Measurements from ENCODE around the gene TAAR6.
"Not testable (repeated sequence)": the region's sequence is repeated elsewhere in the genome, so short reads cannot be mapped to it uniquely, and the experiment has no call there.

TAAR6 gene

GRCh38 chr6:132570221-132570777, at the start of gene TAAR6:
TSS of gene TAAR6 (plus strand) at chr6:132570322. CDS start at chr6:132570322, 0 bp downstream.
- no peak for DNase-seq

GRCh38 chr6:132520953-132521352, 49.2 kb upstream of the TAAR6 start:
- DNase-seq = no peak

- no peak for DNase-seq
These were observed 45.5 kb upstream of the TAAR6 start for GRCh38 chr6:132524646-132525045.

GRCh38 chr6:132525866-132526265, 44.3 kb upstream of the TAAR6 start:
- no peak for DNase-seq

- DNase-seq = no peak
These were observed 43.7 kb upstream of the TAAR6 start for GRCh38 chr6:132526461-132526860.

- no peak for DNase-seq
These were observed 42.3 kb upstream of the TAAR6 start for GRCh38 chr6:132527791-132528190.

GRCh38 chr6:132530293-132530974, 39.7 kb upstream of the TAAR6 start:
- DNase-seq = peak; percentile 74

- DNase-seq = not testable (repeated sequence)
These were observed 35.6 kb upstream of the TAAR6 start for GRCh38 chr6:132534546-132534945.

GRCh38 chr6:132537145-132537544, 33.0 kb upstream of the TAAR6 start:
- no peak for DNase-seq

- no peak for DNase-seq
These were observed 32.1 kb upstream of the TAAR6 start, which contains the start of gene TAAR9 for GRCh38 chr6:132537977-132538376. TSS of gene TAAR9 (plus strand) at chr6:132538277. CDS start at chr6:132538290, 13 bp downstream.

- DNase-seq = no peak
These were observed 25.3 kb upstream of the TAAR6 start for GRCh38 chr6:132544826-132545225.

GRCh38 chr6:132548746-132549463, 21.2 kb upstream of the TAAR6 start:
- DNase-seq = no peak

GRCh38 chr6:132551214-132551613, 18.9 kb upstream of the TAAR6 start:
- no peak for DNase-seq

GRCh38 chr6:132552372-132552771, 17.8 kb upstream of the TAAR6 start, which contains the start of gene TAAR8:
TSS of gene TAAR8 (plus strand) at chr6:132552672. CDS start at chr6:132552693, 21 bp downstream.
- no peak for DNase-seq

GRCh38 chr6:132560087-132560486, 10.0 kb upstream of the TAAR6 start:
- DNase-seq = not testable (repeated sequence)

GRCh38 chr6:132566404-132566803, 3.7 kb upstream of the TAAR6 start:
- DNase-seq = no peak

GRCh38 chr6:132567566-132567965, 2.6 kb upstream of the TAAR6 start:
- DNase-seq = no peak

GRCh38 chr6:132568611-132569010, 1.5 kb upstream of the TAAR6 start:
- DNase-seq = no peak

GRCh38 chr6:132569170-132569569, 952 bp upstream of the TAAR6 start:
- no peak for DNase-seq

- no peak for DNase-seq
These were observed 1.7 kb downstream of the TAAR6 start for GRCh38 chr6:132571774-132572173.

- no peak for DNase-seq
These were observed 14.6 kb downstream of the TAAR6 start for GRCh38 chr6:132584698-132585097.

GRCh38 chr6:132587424-132587823, 17.3 kb downstream of the TAAR6 start:
- DNase-seq = no peak

GRCh38 chr6:132589454-132589853, 19.3 kb downstream of the TAAR6 start, which contains the start of gene TAAR5:
TSS of gene TAAR5 (minus strand) at chr6:132589741. CDS start at chr6:132589686, 55 bp downstream.
- no peak for DNase-seq

GRCh38 chr6:132590362-132590761, 20.2 kb downstream of the TAAR6 start:
- DNase-seq = no peak
